H9 (cell line): ENCODE results near the gene GCK. TPM values are rescaled to one million over a fixed set of nuclear protein-coding genes. Genes with fewer than 3 reads are reported as not detected.

ENCODE experiments used
- DNase-seq: peaks from one replicate; pipeline ENCODE4 v3.0.0-alpha.2; 2017
- H2AFZ ChIP-seq: one replicate; pipeline ENCODE4 v1.6.1; 2013; ENCODE audit warnings: mild to moderate bottlenecking, low read length, control low read depth, moderate library complexity
- H2AK5ac ChIP-seq: 2 replicates; pipeline ENCODE4 v1.6.1; 2013; ENCODE audit warnings: low read length, control low read depth, mixed read lengths; ENCODE audit not compliant: insufficient read length
- H2BK120ac ChIP-seq: one replicate; pipeline ENCODE4 v1.6.1; 2013; ENCODE audit warnings: low read depth, mild to moderate bottlenecking, low read length, control low read depth, inconsistent platforms; ENCODE audit not compliant: poor library complexity, severe bottlenecking
- H2BK12ac ChIP-seq: 2 replicates; pipeline ENCODE4 v1.6.1; 2013; ENCODE audit warnings: low read length, control low read depth, mixed read lengths, low read depth; ENCODE audit not compliant: insufficient read length
- H2BK15ac ChIP-seq: 2 replicates; pipeline ENCODE4 v1.6.1; 2013; ENCODE audit warnings: low read depth, low read length, control low read depth
- H2BK20ac ChIP-seq: one replicate; pipeline ENCODE4 v1.6.1; 2013; ENCODE audit warnings: low read depth, mild to moderate bottlenecking, low read length, control low read depth, inconsistent platforms; ENCODE audit not compliant: poor library complexity, severe bottlenecking
- H2BK5ac ChIP-seq: 2 replicates; pipeline ENCODE4 v1.6.1; 2013; ENCODE audit warnings: low read length, control low read depth, mixed read lengths; ENCODE audit not compliant: insufficient read length
- H3K14ac ChIP-seq: 2 replicates; pipeline ENCODE4 v1.6.1; 2013; ENCODE audit warnings: low read length, control low read depth; ENCODE audit not compliant: insufficient read depth
- H3K18ac ChIP-seq: 2 replicates; pipeline ENCODE4 v1.6.1; 2013; ENCODE audit warnings: low read depth, mild to moderate bottlenecking, mixed read lengths, low read length, control low read depth; ENCODE audit not compliant: insufficient read length
- H3K23ac ChIP-seq: 2 replicates; pipeline ENCODE4 v1.6.1; 2013; ENCODE audit warnings: low read length, control low read depth, mixed read lengths, low read depth; ENCODE audit not compliant: insufficient read length
- H3K23me2 ChIP-seq: 2 replicates; pipeline ENCODE4 v1.6.1; 2013; ENCODE audit warnings: low read depth, mild to moderate bottlenecking, mixed read lengths, low read length, control low read depth; ENCODE audit not compliant: insufficient read length, poor library complexity, severe bottlenecking
- H3K27ac ChIP-seq: 2 replicates; pipeline ENCODE4 v1.5.1; 2013; ENCODE audit warnings: low read length, control low read depth, mixed read lengths, low read depth; ENCODE audit not compliant: insufficient read length
- H3K27me3 ChIP-seq: 2 replicates; pipeline ENCODE4 v1.6.1; 2013; ENCODE audit warnings: low read length, control low read depth, inconsistent platforms; ENCODE audit not compliant: insufficient read depth
- H3K4ac ChIP-seq: 2 replicates; pipeline ENCODE4 v1.6.1; 2013; ENCODE audit warnings: low read depth, mild to moderate bottlenecking, control low read depth, inconsistent platforms, low read length, moderate library complexity
- H3K4me1 ChIP-seq: 2 replicates; pipeline ENCODE4 v1.6.1; 2013; ENCODE audit warnings: low read length, control low read depth, inconsistent platforms; ENCODE audit not compliant: insufficient read depth
- H3K4me2 ChIP-seq: 2 replicates; pipeline ENCODE4 v1.6.1; 2013; ENCODE audit warnings: low read length, control low read depth, mixed read lengths; ENCODE audit not compliant: insufficient read length, insufficient read depth
- H3K56ac ChIP-seq: 2 replicates; pipeline ENCODE4 v1.6.1; 2013; ENCODE audit warnings: low read depth, mild to moderate bottlenecking, mixed read lengths, low read length, control low read depth; ENCODE audit not compliant: insufficient read length
- H3K79me1 ChIP-seq: 2 replicates; pipeline ENCODE4 v1.6.1; 2013; ENCODE audit warnings: low read depth, mild to moderate bottlenecking, moderate library complexity, low read length, control low read depth, inconsistent platforms; ENCODE audit not compliant: insufficient read depth, poor library complexity, severe bottlenecking
- H3K79me2 ChIP-seq: 2 replicates; pipeline ENCODE4 v1.6.1; 2013; ENCODE audit warnings: low read length, control low read depth, inconsistent platforms; ENCODE audit not compliant: insufficient read depth
- H3K9ac ChIP-seq: 2 replicates; pipeline ENCODE4 v1.6.1; 2013; ENCODE audit warnings: low read length, control low read depth, mixed read lengths; ENCODE audit not compliant: insufficient read length; ENCODE audit errors: extremely low read depth
- H3K9me3 ChIP-seq: one replicate; pipeline ENCODE4 v1.6.1; 2013; ENCODE audit warnings: low read depth, low read length, inconsistent platforms; ENCODE audit not compliant: control insufficient read depth
- H3T11ph ChIP-seq: one replicate; pipeline ENCODE4 v1.6.1; 2013; ENCODE audit warnings: mild to moderate bottlenecking, low read length, control low read depth, inconsistent platforms
- H4K20me1 ChIP-seq: one replicate; pipeline ENCODE4 v1.6.1; 2013; ENCODE audit not compliant: control insufficient read depth, insufficient read length, insufficient read depth
- H4K5ac ChIP-seq: 2 replicates; pipeline ENCODE4 v1.6.1; 2013; ENCODE audit warnings: low read depth, mild to moderate bottlenecking, mixed read lengths, low read length, control low read depth; ENCODE audit not compliant: insufficient read length
- H4K8ac ChIP-seq: replicated peaks from 2 replicates; pipeline ENCODE4 v1.6.1; 2013; ENCODE audit warnings: low read length, control low read depth, mixed read lengths, low read depth; ENCODE audit not compliant: insufficient read length
- H4K91ac ChIP-seq: 2 replicates; pipeline ENCODE4 v1.6.1; 2013; ENCODE audit warnings: low read depth, mild to moderate bottlenecking, moderate library complexity, mixed read lengths, low read length, control low read depth; ENCODE audit not compliant: insufficient read length
- H3K27ac Mint-ChIP-seq, 3 experiments: 2 replicates in 2 of 3; 3 replicates in 1 of 3; pipeline ENCODE4 v1.8.0; 2020 to 2021; ENCODE audit warnings: mixed read lengths in 3 of 3, mild to moderate bottlenecking in 1 of 3, moderate library complexity in 1 of 3
- H3K27me3 Mint-ChIP-seq: 2 replicates; pipeline ENCODE4 v1.8.0; 2021; ENCODE audit warnings: low read depth, mild to moderate bottlenecking, moderate library complexity, mixed read lengths
- H3K36me3 Mint-ChIP-seq, 3 experiments: 2 replicates in 2 of 3; 3 replicates in 1 of 3; pipeline ENCODE4 v1.8.0; 2020 to 2021; ENCODE audit warnings: low read depth in 3 of 3, mixed read lengths in 3 of 3; ENCODE audit not compliant: insufficient read depth in 1 of 3
- H3K4me1 Mint-ChIP-seq, 2 experiments: 2 replicates each; pipeline ENCODE4 v1.8.0; 2020; ENCODE audit warnings: mixed read lengths in 2 of 2
- H3K4me3 Mint-ChIP-seq, 2 experiments: 2 replicates in 1 of 2; 3 replicates in 1 of 2; pipeline ENCODE4 v1.8.0; 2020 to 2021; ENCODE audit warnings: mild to moderate bottlenecking in 2 of 2, mixed read lengths in 2 of 2, moderate library complexity in 1 of 2
- H3K9me3 Mint-ChIP-seq, 2 experiments: 2 replicates in 1 of 2; 3 replicates in 1 of 2; pipeline ENCODE4 v1.8.0; 2020; ENCODE audit warnings: mild to moderate bottlenecking in 2 of 2, mixed read lengths in 2 of 2, moderate library complexity in 1 of 2
- CTCF ChIP-seq: fragments of 200-600 bp; sonication (generic); conservative IDR thresholded peaks from 3 replicates; pipeline ENCODE4 v1.8.0; 2021; ENCODE audit warnings: antibody characterized with exemption, mild to moderate bottlenecking
- WGBS: extraction: QIAGEN DNeasy Blood & Tissue Kit; methylation state at CpG from one replicate; pipeline ENCODE4 v1.1.7; 2013; ENCODE audit warnings: missing lambda C conversion rate, low lambda C conversion rate, mixed read lengths; ENCODE audit not compliant: insufficient read length; ENCODE audit errors: extremely low coverage; 5-methylcytosine and 5-hydroxymethylcytosine counted together
- total RNA-seq: library from RNA; stranded (reverse); gene quantifications from 2 replicates; pipeline ENCODE4 v1.2.1, GENCODE V29; 2021

GCK gene
- total RNA-seq, 1 experiment from 2014 or later, result 0.98 TPM

DNA sequence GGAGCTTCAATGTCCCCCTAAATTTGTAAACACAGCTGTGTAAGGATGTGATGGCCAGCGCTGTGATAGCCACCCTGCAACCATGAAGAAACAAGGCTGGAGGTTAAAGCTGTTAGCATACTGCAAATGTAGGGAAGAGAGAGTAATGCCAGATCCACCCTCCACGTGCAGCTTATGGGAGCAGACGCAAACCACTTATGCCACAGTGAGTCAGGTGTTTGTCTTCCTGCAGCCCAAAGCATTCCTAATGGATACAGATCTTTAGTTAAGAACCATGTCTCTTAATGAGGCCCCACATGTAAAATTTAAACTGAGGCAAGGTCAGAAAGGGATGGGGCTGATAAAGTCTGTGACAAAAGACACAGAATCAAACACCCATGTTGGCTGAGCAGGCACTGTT, 34.5 kb downstream of the GCK start:
- Mint-ChIP-seq H3K4me1 (peaks cover 3 to 7% of the 10 kb centered on the region in 2 experiments; a peak in 2 of 4 replicates), H3K36me3 (no peaks in the 10 kb centered on the region), H3K4me3 (no peak overlapping the region), H3K27me3 (no peaks in the 10 kb centered on the region; the same call in 1 of the 2 replicates), H3K9me3 (no peaks in the 10 kb centered on the region), H3K27ac (no peak overlapping the region)
- Histone ChIP-seq H2BK15ac (no peak overlapping the region), H2BK20ac (no peak overlapping the region), H3K14ac (no peak overlapping the region), H3K9ac (no peak overlapping the region), H2AK5ac (no peak overlapping the region), H4K20me1 (no peaks in the 10 kb centered on the region), H2AFZ (no peak overlapping the region), H4K5ac (no peak overlapping the region), H3K27me3 (no peaks in the 10 kb centered on the region), H3T11ph (no peak overlapping the region), H3K9me3 (no peaks in the 10 kb centered on the region), H3K23ac (no peak overlapping the region), H3K4me1 (no peaks in the 10 kb centered on the region), H3K56ac (no peak overlapping the region), H3K18ac (no peak overlapping the region), H3K4me2 (no peak overlapping the region), H4K8ac (no peak overlapping the region), H3K27ac (no peak overlapping the region), H3K79me1 (no peaks in the 10 kb centered on the region), H2BK5ac (no peak overlapping the region), H3K4ac (no peak overlapping the region), H3K79me2 (no peaks in the 10 kb centered on the region), H2BK120ac (no peak overlapping the region), H2BK12ac (no peak overlapping the region), H3K23me2 (no peaks in the 10 kb centered on the region), H4K91ac (no peak overlapping the region)
- no CpG with 5 or more reads among the region's 3 CpGs for WGBS
- TF ChIP-seq CTCF, result no peak
- DNase-seq, result no peak
